Stromal cell of bone marrow (primary cell): ENCODE measurements around the gene FYN.

Experiments used
- DNase-seq: peaks from one replicate; pipeline ENCODE4 v3.0.0-alpha.2; 2012; ENCODE audit warnings: low read depth

Gene FYN

DNA sequence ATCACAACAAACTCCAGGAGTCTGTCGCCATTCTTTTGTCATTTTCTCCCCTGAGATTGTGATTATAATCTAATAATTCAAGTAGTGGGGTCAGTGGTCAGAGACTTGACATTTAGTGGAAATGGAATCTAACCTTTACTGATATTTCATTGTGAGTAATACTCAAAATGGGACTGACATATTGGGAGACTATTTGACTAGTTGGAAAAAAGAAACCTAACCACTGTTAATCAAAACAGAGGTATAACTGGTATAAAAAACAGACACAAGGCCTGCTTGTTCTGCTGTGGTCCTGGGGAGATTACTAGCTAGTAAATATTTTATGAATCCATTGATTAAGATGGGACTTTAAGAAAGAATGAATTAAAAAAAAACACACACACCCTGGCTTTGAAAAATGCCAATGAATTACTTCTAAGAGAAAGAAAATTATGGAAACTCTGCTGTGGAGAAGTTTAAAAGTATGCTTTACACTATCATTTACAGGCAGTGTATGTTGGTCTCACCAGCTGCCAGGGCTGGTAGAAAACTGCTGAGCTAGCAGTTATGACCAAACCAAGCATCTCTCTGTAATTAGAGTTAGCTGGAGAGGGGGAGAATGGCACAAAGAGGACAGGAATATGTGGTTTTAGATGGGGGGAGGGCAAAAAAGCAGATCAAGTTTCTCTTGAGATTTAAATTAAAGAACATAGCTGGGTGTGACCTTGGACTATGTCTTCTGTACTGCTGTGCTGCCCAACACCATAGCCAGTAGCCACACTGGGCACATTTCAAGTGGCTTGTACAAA lies 103.7 kb downstream of the FYN start:
- no peak for DNase-seq

DNA sequence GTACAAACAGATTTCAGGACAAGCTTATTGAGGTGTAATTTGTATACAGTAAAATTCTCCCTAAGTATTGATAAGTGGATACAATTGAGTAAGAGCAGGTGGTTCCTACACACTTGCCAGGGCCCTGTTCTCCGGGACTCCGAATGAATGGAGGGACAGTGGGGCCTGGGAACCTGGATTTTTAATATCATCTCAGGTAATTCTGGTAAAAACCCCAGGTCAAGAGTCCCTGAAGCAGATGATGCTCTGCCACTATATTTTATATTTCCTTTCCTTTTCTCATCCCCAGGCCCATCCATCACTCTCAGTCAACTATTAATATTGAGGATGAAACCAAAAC lies 104.9 kb downstream of the FYN start:
- DNase-seq, result no peak

DNA sequence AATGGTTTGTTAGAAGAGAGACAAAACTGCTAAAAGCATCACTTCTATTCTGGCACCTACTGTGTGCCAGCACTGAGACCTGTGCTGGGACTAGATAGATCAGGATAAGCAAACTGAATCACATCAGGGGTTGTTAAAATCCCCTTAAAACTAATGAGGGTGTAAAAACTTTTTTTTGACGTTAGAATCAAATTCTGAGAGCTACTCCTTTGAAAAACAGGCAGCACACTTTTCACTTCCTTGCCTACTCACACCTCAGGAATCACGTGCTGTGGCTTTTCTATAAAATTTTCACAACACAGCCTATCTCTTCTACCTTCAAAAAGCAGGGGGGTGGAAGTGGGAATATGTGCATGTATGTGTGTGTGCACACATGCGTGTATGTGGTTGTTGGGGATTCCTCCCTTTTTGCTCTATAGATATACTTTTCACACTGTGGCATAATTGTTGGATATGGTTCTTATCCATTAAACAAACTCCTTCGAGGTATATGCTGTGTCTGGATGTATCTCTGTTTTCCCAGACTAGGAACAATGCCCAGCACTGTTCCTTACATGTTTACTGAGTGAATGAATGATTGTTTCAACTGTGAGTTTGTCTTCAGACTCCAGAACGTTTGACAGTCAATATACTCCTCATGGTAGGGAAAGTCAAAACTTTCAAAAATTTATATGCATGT lies 105.4 kb downstream of the FYN start:
- no peak for DNase-seq

DNA sequence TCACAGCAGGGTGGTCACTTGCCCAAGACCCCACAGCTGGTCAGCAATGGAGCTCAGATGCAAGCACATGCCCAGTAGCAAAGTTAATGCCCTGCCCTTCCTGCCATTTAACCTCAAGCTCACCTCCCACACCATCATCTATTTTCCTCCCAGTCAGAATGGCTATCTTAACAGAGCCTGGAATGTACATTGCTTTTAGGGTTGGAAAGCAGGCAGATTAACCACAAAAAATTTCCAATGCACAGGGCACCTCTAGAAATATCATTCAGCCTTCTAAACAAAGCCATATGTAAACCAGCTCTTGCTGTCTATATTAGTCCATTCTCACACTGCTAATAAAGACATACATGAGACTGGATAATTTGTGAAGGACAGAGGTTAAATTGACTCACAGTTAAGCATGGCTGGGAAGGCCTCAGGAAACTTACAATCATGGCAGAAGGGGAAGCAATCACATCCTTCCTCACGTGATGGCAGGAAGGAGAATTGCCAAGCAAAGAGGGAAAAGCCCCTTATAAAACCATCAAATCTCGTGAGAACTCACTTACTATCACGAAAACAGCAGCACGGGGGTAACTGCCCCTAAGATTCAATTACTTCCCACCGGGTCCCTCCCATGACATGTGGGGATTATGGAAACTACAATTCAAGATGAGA lies 106.9 kb downstream of the FYN start:
- DNase-seq, result no peak

DNA sequence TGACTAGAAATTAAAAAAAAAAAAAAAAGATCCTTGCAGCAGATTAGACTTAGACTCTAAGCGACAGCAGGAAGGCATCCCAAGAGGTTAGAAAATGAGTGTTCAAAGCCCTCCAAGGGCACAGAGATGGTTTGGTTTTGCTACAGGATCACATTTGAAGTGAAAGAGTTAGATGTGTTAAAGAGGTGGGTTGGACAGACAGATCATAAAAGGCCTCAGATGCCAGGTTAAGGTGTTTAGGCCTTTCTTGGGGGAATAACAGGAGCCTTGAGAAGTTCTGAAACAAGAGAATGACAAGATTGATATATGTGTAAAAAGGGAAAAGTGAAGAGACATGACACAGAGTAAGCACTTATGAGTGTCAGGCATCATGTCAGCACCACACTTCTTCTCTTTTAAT lies 107.5 kb downstream of the FYN start:
- DNase-seq, result no peak

DNA sequence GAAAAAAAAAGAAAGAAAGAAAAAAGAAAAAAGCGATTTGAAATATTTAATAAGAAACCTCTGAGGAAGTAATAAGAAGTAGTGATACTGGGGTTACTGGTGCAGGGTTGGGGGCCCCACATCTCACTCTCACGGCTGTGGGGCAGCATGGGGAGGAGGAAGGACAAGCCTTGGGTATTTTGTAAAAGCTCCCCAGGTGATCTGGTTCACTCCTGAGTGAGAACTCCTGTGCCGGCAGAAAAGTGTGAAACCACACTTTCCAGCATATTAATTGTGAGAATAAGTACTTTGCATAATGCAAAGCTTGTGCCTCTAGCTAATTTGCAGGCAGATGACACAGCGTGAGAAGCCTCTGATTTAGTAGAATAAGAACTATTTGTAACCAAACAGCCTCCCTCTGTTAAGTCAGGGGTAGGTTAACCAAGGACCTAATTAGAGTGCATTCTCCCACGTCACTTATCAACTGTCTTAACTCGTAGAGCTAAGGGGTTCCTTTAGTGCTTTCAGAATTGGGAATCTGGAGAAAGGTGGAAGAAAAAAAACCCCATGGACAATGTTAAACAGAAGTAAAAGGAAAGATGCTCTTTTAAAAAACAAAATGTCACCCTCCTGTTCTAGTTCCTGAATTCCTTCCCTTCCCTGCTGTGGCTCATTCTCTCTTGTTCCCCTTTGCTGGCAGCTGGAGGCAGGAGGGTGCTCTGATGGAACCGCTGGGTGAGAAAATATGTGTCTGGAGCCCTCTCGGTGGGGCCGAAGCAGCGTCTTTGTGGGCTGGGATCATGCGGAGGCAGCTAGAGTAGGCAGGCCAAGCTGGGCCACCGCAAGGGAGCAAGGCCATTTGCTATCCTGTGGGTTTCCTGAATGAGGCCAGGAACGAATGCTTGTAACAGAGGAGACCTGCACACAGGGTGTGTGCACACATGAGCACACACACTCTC lies 108.7 kb downstream of the FYN start:
- DNase-seq, result no peak

DNA sequence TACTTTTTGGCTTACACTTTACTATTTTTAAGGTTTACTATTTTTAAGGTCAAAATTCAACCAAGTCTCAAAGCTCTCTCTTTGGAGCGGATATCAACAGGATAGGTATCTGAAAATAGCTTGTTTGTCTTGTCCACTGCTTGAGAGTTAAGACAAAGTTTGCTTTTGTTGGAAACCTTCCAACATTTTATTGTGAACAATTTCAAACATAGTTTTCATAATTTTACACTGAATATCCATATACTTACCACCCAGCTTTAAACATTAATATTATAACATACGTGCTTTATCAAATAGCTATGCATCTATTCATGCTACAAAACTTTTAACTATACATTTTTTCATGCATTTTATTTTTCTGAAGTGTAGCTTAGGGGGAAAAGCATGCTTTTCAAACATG lies 109.9 kb downstream of the FYN start:
- no peak for DNase-seq

DNA sequence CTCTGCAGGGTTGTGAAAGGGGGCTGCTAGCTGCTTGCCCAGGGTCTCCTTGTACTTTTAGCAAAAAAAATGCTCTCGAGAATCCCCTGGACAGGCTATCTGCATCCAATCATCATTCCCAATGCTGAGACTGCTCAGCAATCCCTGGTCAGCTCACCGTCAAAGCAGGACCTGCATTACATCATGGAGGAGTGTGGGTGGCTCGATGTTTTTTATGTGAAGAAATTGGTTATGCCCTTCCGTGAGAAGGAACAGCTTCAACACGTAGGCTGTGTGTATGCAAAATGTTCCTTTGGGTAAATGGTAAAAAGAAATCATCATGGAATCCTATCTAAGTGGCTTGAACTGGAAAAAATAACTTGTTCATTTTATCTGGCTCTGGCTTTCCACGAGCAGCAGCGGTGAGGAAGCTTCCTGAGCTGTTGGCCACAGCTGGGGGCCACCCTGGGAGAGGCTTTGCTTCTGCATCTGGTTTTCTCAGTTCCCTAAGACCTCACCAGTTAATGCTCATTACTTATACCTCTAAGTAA lies 111.4 kb downstream of the FYN start:
- no peak for DNase-seq

DNA sequence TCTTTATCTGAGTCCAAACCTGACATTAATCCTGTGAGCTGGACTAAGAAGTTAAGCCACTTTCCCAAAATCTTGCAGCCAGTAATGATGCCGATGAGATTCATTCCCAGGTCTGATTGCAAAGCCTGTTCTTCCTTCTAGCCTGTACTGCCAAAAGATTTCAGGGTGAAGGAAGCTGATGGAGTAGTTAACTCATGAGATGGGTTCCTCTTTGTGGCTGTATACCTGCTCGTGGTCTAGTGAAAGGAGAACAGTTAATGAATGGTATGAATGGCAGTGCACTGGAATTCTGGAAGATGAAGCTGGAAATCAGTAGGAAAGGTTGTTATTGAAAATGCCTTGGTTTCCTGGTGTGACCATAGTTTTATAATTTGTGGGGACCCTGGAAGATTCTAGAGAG lies 112.0 kb downstream of the FYN start:
- DNase-seq, result no peak

DNA sequence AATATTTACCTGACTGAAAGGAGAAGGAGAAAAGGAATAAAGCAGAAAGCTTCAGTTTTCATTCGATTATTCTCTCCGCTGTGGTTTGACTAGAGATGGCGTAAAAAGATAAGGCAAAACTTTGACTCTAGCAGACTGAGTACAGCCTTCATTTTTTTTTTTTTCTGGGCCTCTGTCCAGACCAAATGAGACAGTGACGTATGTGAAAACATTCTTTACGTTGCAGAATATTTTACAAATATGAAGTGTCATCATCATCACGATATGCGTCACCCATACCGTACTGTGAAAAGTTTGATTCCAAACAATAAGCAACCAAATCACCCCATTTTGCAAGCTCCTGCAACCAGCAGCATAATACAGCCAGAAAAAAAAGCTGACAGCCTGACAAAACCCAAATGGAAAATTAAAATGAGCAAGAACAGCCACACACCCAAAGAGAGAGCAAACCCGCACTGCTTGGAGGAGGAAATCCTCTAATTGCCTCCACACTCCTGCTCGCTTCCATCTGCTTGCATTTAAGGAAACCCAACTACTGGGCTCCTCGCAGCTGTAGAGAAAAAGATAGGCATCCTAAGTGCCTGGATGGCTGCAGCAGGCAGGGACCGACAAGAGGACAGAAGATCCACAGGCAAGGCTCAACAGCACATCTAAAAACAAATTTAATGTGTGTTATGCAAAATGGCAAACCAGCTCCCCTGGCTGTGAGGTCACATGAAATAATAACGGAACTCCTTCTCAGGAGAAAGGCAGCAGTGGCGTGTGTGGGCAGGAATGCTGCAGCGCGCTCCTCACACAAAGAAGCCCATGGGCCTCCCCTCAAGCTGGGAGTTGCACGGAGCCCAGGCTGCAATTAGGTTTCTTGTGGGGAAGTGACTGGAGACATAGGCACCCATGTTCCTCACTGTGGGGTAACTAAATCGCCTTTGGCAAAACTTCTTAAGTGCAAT lies 113.1 kb downstream of the FYN start:
- peak; percentile 67 for DNase-seq

DNA sequence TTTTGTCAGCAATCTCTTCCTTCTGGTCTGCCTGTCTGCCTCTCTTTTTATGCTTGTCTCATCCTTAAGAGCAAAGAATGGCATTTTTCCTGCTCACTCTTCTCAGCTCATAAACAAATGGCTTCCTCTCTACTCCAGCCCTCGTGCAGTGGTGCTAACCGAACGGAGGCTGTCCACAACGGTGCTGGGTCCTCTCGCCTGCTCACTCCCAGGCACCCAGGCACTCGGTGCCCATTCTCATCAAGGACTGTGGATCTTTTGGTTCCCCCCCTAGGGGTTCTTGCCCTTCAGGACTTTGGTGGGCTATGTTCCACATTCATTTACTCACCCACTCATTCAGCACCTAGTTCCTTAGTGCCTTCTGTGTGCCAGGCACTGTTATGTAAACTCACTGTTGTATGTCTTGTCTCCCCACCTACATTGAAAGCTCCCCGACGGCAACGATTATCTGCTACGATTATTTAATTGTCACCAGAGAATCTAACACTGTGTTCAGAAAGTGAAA lies 113.9 kb downstream of the FYN start:
- no peak for DNase-seq

DNA sequence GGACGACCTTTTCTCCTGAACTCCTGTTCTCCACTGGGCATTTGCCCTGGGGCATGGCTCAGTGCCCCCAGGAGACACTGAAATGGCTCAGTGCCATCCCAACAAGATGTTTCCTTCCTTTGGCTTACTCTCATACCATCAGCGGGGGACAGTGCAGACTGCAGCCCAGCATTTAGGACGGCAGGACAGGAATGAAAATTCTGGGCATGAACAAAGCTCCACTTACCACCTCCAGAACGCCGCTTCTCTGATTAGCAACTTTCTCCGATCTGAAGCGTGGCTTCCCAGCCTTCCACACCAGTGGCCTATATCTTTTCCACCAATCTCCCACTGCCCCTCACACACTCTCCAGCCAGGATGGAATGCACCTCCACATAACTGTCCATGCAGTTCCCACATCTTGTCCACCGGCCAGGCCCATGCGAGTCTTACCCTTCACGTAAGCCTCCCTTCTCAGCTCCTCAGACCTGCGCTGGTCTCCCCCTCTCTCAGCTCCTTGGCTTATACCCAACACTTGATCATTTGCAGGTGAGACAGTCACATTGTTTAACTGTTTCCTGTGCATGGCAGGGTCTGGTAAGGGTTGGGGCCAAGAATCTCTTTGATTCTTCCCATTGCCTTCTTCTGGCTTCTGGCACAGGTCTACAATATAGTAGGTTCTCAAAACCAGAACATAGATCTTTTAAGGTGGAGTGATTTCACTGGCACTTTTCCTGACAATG lies 114.5 kb downstream of the FYN start:
- no peak for DNase-seq

DNA sequence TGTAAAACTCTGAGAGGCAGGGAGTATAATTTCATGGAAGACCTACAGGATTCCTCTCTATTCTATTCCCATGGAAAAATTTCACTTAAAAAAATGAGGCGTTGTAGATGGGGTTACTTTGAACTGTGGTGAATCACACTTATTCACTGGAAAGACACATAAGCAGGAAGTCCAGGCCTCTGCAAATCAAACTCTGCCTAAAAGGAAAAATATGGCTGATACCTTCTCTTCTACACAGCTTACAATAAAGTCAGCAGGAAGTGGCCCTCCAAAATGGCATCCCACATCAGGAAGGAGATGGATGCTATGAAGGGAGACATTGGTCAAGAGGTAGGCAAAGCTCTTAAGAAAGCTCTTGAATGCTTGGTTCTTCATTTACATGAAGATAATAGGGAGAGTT lies 115.9 kb downstream of the FYN start:
- DNase-seq, result peak; percentile 57

DNA sequence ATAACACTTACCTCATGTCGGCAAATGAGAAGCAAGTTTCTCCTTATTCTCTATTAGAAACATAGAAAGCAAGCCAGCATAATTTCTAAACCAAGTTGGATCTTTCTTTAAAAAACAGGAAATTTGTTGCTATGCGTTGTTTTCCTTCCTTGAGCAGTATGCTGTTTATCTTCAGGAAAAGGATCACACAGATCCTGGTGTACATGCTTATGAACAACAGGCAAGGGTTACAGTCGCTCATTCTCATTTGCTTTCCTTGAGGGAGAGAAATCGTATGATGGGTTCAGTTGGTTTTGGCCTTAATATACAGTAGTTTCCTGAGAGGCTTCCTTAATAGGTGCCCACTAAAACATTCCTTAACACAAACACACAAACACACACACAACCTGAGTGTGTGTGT lies 118.8 kb downstream of the FYN start:
- DNase-seq, result no peak

DNA sequence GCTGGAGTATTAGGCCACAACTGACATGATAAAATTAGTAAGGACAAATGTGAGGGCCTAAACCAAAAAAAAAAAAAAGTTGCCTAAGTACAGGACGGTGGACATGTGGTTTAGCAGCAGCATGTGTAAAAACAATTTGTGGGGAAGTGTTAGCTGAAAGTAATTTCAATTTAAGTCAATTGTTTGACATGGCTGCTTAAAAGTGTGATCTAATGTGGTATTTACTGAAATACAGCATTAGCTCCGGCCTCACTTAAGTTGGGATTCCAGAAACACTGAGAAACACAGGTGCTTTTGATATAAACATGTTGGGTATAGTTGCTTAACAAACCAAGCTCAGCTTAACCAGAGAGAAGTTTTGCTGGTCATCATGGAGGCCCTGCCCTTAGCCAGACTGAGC lies 119.7 kb downstream of the FYN start:
- DNase-seq, result no peak

DNA sequence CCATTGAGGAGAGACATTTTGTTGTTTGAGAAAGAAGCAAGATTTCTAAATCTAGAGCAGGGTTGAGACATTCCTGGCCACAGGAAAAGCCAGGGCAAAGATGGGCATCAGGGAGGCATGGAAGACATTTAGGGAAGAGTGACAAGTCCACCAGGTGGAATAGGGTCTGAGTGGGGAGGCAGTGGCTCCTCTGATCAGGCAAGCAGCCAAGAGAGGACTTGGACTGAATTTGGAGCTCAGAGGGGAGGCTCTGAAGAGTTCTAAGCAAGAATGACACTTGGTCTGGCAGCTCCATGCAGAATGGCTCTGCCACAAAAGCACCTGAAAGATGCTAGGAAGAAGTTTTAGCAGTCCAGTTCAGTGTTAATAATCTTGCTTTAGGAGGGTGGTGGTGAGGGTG lies 120.8 kb downstream of the FYN start:
- no peak for DNase-seq

DNA sequence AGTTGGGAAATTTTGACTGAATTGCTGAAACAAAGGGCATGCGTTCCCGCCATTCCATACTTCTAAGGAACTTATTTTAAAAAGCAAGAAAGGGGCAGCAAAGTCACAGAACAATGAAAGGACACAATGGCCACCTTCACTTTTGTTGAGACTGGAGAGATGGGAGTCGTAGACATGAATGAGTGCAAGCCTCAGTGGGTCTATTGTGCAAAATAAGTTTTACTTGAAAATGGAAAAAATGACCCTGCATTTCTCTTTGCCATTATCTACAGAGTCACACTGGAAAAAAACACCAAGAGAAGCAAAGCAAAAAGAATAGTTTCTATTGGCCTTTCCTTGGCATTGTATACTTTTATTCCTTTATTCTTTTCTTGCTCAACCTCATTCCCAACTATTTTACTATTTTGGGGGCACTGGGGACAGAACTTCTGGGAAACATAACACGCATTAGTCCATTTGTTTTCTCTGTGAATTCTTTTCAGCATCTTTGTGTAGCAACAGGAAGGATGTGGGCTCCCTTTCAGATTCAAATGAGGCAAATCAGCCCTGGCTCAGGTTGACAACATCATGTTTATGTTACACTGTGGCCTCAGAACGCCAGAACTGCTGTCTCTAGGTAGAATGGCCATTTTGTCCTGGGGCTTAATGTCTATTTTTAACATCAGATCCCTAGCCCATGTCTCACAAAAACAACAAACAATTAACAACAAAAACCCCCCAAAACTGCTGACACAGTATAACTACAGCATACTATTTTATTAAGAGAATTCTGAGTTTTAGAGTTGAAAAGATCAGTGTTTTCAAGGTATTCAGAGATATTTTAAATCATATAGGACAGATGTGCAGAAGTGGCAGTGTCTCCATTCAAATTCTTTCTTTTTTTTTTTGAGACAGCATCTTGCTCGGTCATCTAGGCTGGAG lies 122.2 kb downstream of the FYN start:
- no peak for DNase-seq

DNA sequence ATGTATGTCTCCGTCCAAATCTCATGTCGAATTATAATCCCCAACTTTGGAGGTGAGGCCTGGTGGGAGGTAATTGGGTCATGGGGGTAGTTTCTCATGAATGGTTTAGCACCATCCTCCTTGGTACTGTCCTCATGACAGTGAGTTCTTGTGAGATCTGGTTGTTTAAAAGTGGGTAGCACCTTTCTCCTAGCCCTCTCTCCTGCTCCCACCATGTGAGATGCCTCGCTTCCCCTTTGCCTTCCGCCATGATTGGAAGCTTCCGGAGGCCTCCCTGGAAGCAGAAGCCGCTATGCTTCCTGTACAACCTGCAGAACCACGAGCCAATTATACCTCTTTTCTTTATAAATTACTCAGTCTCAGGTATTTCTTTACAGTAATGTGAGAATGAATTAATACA lies 123.1 kb downstream of the FYN start:
- no peak for DNase-seq

DNA sequence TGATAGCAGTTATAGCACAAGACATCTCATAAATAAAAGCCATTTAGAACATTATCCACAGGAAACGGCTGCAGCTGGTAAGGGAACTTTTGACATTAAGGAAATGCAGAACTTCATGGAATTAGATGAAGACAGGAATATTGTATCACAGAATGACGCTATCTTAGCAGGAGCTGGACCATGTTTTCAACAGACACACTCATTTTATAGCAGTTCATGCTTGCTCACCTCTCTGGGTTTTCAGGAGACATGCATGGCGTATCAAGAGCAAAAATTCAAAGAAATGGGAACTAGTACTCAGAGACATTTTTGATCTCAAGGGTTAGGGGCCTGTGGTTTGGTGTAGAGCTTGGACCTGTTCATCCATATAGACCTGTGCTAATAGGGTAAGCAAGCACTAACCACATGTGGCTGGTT lies 125.0 kb downstream of the FYN start:
- DNase-seq, result no peak
